Measurements from ENCODE around the gene CTNNA1. TPM values are rescaled to one million over a fixed set of nuclear protein-coding genes. Genes with fewer than 3 reads are reported as not detected.

The CTNNA1 gene
- total and polyA plus RNA-seq, 9 of the 15 experiments (the other 6 are each of a cell fraction or from before 2014, with no cell fraction given): 29.6 to 117 (median 89.1) TPM

DNA sequence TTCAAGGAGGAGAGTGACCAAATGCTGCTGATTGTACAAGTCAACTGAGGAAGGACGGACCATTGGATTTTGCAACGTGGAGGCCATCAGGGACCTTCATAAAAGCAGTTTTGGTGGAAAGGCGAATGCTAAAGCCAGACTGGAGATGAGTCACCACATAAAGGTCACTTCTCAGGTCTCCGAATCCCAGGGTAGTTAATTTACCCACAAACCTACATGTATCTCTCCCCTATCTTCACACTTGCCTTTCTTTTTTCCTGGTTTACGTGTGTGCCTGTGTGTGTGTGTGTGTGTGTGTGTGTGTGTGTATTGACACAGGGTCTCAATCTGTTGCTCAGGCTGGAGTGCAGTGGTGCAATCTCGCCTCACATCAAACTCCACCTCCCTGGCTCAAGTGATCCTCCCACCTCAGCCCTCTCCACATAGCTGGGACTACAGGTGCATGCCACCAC, 4.6 kb upstream of the CTNNA1 start (continued):
- TF ChIP-seq, protein P1, sequence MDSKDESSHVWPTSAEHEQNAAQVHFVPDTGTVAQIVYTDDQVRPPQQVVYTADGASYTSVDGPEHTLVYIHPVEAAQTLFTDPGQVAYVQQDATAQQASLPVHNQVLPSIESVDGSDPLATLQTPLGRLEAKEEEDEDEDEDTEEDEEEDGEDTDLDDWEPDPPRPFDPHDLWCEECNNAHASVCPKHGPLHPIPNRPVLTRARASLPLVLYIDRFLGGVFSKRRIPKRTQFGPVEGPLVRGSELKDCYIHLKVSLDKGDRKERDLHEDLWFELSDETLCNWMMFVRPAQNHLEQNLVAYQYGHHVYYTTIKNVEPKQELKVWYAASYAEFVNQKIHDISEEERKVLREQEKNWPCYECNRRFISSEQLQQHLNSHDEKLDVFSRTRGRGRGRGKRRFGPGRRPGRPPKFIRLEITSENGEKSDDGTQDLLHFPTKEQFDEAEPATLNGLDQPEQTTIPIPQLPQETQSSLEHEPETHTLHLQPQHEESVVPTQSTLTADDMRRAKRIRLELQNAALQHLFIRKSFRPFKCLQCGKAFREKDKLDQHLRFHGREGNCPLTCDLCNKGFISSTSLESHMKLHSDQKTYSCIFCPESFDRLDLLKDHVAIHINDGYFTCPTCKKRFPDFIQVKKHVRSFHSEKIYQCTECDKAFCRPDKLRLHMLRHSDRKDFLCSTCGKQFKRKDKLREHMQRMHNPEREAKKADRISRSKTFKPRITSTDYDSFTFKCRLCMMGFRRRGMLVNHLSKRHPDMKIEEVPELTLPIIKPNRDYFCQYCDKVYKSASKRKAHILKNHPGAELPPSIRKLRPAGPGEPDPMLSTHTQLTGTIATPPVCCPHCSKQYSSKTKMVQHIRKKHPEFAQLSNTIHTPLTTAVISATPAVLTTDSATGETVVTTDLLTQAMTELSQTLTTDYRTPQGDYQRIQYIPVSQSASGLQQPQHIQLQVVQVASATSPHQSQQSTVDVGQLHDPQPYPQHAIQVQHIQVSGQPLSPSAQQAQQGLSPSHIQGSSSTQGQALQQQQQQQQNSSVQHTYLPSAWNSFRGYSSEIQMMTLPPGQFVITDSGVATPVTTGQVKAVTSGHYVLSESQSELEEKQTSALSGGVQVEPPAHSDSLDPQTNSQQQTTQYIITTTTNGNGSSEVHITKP (IDR thresholded peaks at IDR 0.05; ENCODE audit: partially characterized antibody): peak; percentile 18
- TF ChIP-seq SMARCC2 (IDR thresholded peaks at IDR 0.05; ENCODE audit: low read depth) (0 out of 2 replicates have a peak, but pooled peaks have one; percentile 26), FOSL1 (tag; conservative IDR thresholded peaks at IDR 0.05) (peak; percentile 82), HCFC1 (IDR thresholded peaks at IDR 0.05; ENCODE audit: low read depth, low read length) (no peak), KDM1A (IDR thresholded peaks at IDR 0.05) (0 out of 4 replicates have a peak, but pooled peaks have one; percentile 13 to 27), JUND (IDR thresholded peaks at IDR 0.05; ENCODE audit: borderline replicate concordance, low read depth, low read length) (peak; percentile 87), JUND (tag; IDR thresholded peaks at IDR 0.05; ENCODE audit: borderline replicate concordance, low read depth, low read length) (peak; percentile 90; the same call in 2 of the 3 replicates), KDM5B (IDR thresholded peaks at IDR 0.05; ENCODE audit: insufficient replicate concordance, low read depth, low read length) (no peak), DPF2 (IDR thresholded peaks at IDR 0.05) (peak; percentile 74), SMARCA4 (IDR thresholded peaks at IDR 0.05) (peak; percentile 55; the same call in 1 of the 2 replicates), ARID1B (IDR thresholded peaks at IDR 0.05) (peak; percentile 66)
- TF ChIP-seq, protein P2, sequence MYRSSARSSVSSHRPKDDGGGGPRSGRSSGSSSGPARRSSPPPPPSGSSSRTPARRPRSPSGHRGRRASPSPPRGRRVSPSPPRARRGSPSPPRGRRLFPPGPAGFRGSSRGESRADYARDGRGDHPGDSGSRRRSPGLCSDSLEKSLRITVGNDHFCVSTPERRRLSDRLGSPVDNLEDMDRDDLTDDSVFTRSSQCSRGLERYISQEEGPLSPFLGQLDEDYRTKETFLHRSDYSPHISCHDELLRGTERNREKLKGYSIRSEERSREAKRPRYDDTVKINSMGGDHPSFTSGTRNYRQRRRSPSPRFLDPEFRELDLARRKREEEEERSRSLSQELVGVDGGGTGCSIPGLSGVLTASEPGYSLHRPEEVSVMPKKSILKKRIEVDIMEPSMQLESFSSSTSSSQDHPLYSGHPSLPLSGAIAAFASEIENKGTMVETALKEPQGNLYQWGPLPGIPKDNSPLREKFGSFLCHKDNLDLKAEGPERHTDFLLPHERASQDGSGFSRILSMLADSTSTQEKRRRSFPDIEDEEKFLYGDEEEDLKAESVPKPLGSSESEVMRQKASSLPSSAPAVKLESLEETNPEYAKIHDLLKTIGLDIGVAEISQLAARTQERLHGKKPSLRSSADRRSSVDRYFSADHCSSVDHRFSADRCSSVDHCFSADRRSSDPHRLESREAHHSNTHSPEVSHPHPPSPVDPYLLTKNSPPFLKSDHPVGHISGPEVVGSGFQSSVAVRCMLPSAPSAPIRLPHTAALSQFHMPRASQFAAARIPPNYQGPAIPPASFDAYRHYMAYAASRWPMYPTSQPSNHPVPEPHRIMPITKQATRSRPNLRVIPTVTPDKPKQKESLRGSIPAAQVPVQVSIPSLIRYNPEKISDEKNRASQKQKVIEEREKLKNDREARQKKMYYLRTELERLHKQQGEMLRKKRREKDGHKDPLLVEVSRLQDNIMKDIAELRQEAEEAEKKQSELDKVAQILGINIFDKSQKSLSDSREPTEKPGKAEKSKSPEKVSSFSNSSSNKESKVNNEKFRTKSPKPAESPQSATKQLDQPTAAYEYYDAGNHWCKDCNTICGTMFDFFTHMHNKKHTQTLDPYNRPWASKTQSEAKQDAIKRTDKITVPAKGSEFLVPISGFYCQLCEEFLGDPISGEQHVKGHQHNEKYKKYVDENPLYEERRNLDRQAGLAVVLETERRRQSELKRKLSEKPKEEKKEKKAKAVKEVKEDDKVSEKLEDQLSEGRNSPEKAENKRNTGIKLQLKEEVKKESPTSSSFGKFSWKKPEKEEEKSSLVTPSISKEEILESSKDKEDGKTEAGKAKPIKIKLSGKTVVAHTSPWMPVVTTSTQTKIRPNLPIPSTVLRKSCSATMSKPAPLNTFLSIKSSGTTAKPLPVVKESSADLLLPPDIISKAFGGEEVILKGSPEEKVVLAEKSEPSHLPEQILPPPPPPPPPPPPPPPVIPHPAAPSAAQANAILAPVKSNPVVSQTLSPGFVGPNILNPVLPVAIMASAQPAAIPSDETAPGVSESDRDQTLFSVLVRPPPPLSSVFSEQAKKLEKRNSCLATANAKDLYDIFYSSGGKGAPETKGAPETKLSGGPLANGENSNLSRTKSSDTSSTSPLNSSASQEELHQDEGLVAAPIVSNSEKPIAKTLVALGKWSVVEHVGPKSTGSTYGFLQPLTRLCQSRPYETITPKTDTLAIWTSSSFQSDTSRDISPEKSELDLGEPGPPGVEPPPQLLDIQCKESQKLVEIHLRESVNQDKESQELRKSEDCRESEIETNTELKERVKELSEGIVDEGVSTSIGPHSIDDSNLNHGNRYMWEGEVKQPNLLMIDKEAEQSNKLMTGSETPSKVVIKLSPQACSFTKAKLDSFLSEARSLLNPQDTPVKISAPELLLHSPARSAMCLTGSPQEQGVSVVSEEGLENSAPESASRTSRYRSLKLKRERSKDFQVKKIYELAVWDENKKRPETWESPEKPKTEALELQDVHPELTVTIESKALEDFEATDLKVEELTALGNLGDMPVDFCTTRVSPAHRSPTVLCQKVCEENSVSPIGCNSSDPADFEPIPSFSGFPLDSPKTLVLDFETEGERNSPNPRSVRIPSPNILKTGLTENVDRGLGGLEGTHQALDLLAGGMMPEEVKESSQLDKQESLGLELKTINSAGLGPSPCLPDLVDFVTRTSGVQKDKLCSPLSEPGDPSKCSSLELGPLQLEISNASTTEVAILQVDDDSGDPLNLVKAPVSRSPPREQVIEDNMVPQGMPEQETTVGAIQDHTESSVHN (IDR thresholded peaks at IDR 0.05; ENCODE audit: borderline replicate concordance in 1 of 2, low read depth in 1 of 2): no peak
- TF ChIP-seq, protein P3, sequence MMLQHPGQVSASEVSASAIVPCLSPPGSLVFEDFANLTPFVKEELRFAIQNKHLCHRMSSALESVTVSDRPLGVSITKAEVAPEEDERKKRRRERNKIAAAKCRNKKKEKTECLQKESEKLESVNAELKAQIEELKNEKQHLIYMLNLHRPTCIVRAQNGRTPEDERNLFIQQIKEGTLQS (IDR thresholded peaks at IDR 0.05): peak; percentile 89
- TF ChIP-seq, protein P3 (CRISPR knock-in tag; conservative IDR thresholded peaks at IDR 0.05): no peak

Data from K562 (cell line).